ENCODE results near the gene MAN1B1.

The MAN1B1 gene

GRCh38 chr9:137041124-137041523 lies 45.7 kb upstream of the MAN1B1 start:
- DNase-seq (ENCODE audit: low read depth): no peak
- no peak for TF ChIP-seq CTCF (IDR thresholded peaks at IDR 0.05; ENCODE audit: control insufficient read depth, extremely low read depth, insufficient read depth)
- H3K4me3 ChIP-seq (ENCODE audit: low read depth, low read length): no peak overlapping the region

DNA sequence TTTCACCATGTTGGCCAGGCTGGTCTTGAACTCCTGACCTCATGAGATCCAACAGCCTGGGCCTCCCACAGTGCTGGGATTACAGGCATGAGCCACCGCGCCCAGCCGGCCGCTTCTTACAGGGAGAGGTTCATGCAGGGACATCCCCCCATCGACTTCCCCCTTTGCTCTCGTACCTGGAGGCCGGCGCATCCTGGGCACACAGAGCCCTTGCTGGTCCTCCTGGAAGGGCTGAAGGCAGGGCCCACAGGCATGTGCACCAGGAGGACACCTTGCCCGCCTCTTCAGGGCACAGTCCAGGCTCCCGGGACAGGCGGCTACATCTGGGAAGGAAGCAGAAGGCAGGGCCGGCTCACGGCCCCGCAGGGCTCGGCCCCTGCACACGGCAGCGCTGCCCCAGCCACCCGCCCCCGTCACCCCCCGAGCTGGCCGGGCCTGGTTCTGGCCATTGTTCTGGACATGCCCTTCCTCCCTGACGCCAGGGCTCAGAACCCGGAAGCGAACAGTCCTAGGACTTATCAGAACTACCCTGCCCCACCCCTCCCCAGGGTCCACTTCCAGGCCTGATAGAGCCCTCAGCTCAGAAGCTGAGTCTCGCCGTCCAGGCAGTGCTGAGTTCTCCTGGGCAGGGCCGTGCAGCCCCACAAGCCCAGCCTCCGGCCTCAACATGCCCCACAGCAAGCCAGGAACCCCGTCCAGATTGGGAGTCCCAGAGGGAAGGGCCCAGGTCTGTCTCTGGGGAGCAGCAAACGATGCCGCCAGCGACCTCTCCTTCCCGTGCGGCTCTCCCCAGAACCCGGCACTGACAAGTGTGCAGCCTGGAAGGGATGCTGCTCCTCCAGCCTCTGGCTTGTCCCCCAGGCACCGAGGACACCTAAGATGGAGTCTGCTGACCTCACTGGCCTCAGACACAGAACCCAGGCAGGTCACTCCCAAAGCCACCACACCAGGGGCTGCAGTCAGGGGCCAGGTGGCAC lies 43.7 kb upstream of the MAN1B1 start:
- TF ChIP-seq CTCF (IDR thresholded peaks at IDR 0.05; ENCODE audit: control insufficient read depth, extremely low read depth, insufficient read depth): no peak
- no peak for DNase-seq (ENCODE audit: low read depth)
- H3K4me3 ChIP-seq (ENCODE audit: low read depth, low read length): no peak overlapping the region

DNA sequence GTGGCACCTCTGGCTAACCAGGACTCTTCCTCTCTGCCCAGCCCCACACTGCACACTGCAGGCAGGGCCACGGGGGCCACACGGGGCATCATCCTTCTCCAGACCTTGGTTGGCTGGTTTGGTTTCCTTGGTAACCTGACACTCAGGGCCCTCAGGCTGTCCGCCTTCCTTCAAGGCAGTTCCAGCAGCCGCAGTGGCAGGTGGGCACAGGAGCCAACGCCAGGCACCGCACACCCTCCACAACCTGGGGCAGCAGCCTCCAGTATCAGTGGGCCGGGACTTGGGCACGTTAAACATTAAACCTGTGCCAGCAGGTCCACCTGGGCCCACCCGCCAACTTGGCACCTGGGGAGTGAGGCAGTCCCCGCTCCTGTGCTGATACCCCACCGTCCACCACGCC lies 42.7 kb upstream of the MAN1B1 start:
- H3K4me3 ChIP-seq (ENCODE audit: low read depth, low read length): peak overlapping the region; percentile 90
- no peak for DNase-seq (ENCODE audit: low read depth)
- TF ChIP-seq CTCF (IDR thresholded peaks at IDR 0.05; ENCODE audit: control insufficient read depth, extremely low read depth, insufficient read depth): no peak

DNA sequence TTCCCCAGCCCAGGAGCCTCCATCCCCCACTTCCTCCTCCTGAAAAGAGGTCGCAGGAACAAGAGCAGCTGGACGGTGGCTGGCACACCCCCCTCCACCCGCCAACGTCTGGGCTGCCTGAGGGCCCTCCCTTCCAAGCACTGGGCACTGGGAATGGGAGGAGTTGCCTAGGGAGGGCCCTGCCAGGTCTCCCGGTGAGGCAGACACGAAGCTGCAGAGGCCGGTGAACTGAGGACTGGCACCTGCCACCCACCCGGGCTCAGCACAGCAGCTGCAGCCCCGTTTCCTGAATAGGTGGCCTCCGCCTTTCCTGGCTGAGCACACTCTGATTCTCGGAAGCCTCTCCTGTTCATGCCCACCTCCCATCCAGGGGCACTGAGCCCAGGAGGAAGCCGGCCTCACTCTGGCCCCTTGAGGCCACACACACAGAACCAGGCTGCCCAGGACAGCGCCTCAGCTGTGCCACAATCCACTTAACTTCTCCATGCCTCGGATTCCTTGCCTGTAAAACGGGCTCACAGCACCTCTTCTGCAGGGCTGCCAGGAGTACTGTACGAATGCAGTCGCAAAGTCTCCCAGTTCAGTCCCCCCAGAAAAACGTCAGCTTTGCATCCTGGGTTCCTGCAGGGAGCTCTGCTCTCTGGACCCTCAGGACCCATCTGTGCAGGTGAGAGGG lies 42.1 kb upstream of the MAN1B1 start:
- DNase-seq (ENCODE audit: low read depth): no peak
- peak overlapping the region; percentile 90 for H3K4me3 ChIP-seq (ENCODE audit: low read depth, low read length)
- no peak for TF ChIP-seq CTCF (IDR thresholded peaks at IDR 0.05; ENCODE audit: control insufficient read depth, extremely low read depth, insufficient read depth)

GRCh38 chr9:137045294-137046087 lies 41.3 kb upstream of the MAN1B1 start:
- H3K4me3 ChIP-seq (ENCODE audit: low read depth, low read length): peak overlapping the region; percentile 90

More at GRCh38 chr9:137045294-137046087, 41.3 kb upstream of the MAN1B1 start:
- no peak for TF ChIP-seq CTCF (IDR thresholded peaks at IDR 0.05; ENCODE audit: control insufficient read depth, extremely low read depth, insufficient read depth)
- DNase-seq (ENCODE audit: low read depth): no peak
